NCI-H2227 treated with DMSO at 0.1 percent for 48 hours (cell line): ENCODE data around the gene APBA2.
"Not testable (repeated sequence)": the region's sequence is repeated elsewhere in the genome, so short reads cannot be mapped to it uniquely, and the experiment has no call there.

ENCODE experiments used
- DNase-seq: peaks from one replicate; lab custom pipeline; 2025; lab: John Stamatoyannopoulos, UW

APBA2 gene

GRCh38 chr15:29035336-29036285, 149.8 kb downstream of the APBA2 start:
- no peak for DNase-seq

- no peak for DNase-seq
Measured at GRCh38 chr15:29037997-29038705, 152.4 kb downstream of the APBA2 start.

DNA sequence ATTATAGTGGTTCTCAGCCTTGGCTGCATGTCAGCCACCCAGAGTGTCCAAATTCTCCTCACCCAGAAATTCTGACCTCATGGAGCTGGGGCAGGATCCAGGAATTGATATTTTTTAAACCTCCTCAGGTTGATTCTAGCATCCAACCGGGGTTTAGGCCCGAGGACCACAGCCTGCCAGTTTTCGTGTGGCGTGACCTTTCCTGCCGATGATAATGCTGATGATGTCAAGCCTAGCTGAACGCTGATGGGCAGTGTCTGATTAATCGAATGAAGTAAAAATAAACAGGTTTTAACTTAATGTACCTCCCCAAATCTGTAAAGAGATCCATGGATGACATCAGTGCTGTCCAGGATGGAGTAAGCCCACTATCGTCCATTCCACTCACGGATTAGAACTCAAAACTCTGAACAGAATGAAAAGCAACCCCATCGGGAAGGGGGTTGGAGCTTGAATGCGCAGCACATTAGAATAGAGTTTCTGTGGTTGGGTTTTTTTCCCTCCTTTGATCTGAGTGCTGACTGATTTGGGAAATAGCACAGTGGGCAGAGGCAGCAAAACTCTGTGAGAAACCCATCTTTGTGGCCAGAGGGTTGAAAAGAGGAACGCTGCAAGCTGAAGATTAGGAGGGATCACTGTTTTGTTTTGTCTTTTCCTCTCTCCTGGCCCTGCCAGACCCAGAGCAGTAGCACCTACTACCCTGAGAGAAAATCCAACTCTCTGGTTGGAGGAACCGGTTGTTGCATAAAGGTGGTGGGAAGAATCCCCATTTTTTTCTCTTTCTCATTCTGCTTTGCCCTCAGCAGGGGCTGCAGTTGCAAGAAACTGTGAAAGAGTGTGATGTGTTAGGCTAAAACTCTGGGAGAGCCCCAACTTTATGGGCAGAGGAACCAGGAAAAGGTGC, 153.9 kb downstream of the APBA2 start:
- DNase-seq = no peak

DNA sequence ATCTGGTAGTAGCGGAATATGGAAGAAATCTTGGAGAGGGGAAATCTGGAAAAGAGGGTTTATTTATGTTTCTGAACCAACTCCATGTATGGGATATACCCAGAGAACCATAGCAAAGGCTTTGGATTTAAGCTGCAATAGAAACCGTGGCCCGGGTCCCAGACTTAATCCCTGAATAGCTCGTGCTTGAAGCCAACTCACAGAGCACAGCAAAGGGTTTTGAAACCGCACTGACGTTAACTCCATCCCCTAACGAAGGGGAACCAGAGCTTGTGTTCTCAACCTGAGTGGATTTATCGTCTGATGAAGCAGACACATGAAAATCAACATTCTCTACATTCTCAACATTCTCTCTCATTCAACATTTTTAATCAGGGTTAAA, 154.6 kb downstream of the APBA2 start:
- DNase-seq = no peak

DNA sequence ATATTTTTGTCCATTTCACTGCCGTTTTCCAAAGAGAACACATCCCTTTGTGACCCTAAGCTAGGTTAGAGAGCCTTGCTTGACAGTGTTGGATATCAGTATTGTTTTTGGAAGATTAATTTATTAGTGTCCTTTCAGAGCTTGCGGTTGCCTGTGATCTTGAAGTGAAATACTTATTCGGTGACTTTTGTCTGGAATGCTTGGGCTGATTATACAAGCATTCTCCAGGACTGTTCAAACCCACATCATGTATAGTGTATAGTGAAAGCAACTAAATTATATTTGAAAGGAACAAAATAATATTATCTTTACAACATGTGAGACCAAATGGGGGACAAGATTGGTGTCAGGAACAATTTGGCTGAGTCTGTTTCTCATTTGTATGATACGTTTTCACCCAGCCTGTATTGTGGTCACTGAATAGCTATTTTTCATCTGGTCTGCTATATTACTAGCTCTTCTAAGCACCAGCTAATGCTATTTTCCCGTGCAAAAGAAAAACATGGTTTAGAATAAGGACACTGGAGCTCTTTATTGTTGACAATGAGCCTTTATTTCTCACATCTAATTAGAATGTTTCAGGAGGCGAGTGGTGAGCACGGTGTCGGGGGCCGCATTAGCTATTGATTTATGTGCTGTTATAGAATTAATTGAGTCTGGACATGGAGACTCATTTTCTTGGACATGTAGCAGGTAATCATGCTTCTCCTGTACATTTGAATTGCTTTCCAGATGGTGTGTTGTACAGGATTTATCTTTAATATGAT, 158.1 kb downstream of the APBA2 start:
- DNase-seq = peak; percentile 12

GRCh38 chr15:29044503-29044901, 158.7 kb downstream of the APBA2 start:
- DNase-seq = no peak

DNA sequence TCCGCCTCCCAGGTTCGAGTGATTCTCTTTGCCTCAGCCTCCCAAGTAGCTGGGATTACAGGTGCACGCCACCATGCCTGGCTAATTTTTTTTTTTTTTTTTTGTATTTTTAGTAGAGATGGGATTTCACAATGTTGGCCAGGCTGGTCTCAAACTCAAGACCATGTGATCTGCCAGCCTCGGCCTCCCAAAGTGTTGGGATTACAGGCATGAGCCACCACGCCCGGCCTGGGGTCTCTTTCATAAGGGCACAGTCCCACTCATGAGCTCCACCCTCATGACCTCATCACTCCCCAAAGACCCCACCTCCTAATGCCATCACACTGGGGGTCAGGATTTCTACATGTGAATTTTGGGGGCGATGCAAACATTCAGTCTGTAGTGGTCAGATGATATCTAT, 159.4 kb downstream of the APBA2 start:
- DNase-seq = not testable (repeated sequence)

DNA sequence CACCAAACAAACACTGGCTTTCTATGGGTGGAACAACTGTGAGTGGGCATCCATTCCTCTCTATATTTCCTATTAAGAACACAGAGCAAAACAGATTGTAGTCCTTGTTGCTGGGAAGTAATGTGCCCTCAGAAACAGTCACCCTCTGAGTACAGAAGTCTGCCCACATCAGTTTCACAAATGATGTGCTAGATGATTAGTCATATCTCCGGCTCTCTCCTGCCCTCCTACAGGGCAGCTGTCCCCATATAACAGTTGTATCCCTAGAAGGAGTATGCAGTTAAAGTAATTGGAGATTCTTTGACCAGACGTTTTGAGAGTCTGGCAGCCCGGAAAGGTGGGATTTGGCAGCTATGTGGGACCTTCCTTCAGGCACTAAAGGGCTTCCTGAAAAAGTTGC, 159.9 kb downstream of the APBA2 start:
- DNase-seq = no peak

- DNase-seq = no peak
Measured at GRCh38 chr15:29046281-29046810, 160.6 kb downstream of the APBA2 start.

GRCh38 chr15:29046977-29047376, 161.2 kb downstream of the APBA2 start:
- DNase-seq = no peak

DNA sequence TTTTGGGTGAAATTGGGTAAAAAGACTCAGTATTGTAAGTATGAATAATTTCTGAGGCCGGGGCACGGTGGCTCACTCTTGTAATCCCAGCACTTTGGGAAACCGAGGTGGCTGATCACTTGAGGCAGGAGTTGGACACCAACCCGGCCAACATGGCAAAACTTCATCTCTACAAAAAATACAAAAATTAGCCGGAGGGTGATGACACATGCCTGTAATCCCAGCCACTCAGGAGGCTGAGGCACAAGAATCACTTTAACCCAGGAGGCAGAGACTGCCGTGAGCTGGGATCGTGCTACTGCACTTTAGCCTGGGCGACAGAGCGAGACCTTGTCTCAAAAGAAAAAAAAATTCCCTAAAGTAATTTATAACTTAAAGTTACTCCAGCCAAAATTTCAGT, 162.2 kb downstream of the APBA2 start:
- no peak for DNase-seq

- DNase-seq = no peak
Measured at GRCh38 chr15:29050870-29051269, 165.1 kb downstream of the APBA2 start.

- DNase-seq = no peak
Measured at GRCh38 chr15:29051422-29051821, 165.6 kb downstream of the APBA2 start.

- DNase-seq = no peak
Measured at GRCh38 chr15:29053006-29053405, 167.2 kb downstream of the APBA2 start.

- no peak for DNase-seq
Measured at GRCh38 chr15:29053661-29054131, 167.9 kb downstream of the APBA2 start.

GRCh38 chr15:29054171-29055045, 168.6 kb downstream of the APBA2 start:
- no peak for DNase-seq

DNA sequence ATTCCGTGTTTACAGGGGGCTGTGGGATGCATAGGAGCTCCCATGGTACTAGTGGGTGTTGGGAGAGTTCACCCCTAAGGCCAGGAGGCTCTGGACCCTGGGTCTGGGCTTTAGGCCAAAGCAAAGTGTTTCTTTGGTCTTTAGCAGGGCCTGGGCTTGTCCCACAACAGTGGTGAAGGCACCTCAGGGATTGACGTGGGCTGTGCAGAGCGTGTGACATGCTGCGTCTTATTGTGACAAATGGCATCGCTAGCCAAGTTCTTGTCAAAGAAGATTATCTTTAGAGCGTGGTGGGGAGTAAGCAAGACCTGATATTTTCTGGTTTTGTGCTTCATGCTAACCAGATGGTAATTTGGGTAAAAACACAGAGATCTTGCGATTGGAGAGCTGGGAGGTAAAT, 170.1 kb downstream of the APBA2 start:
- DNase-seq = no peak

GRCh38 chr15:29056839-29057450, 171.2 kb downstream of the APBA2 start:
- no peak for DNase-seq

DNA sequence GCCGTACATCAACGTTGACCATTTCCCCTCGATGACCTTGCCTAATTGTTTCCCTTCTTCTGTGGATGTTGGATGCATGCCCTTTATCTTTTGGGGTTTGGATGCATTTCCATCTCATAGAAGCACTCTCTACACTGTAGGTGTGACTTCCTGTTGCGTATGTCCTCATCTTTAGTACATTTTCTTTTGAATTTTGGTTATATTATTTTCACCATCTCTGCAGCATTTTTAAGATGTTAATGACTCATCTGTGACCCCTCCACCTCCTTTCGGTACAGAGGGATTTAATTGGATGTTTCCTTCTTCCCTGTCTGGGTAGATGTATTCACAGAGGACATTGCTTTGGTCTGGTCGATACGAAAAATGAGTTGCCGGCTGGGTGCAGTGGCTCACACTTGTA, 172.1 kb downstream of the APBA2 start:
- DNase-seq = no peak
